HG03457 (cell line): ENCODE measurements around the gene HCN2.
A peak's percentile ranks its signal among the peaks of the same experiment; 100 is the strongest.

Experiments used
- ATAC-seq: cut with Tn5 transposase; IDR thresholded peaks from one replicate; pipeline ENCODE4 v1.9.1; 2021; ENCODE audit warnings: moderate number of reproducible peaks; ENCODE audit not compliant: unreplicated experiment

Gene HCN2

GRCh38 chr19:650121-650520 lies 60.4 kb downstream of the HCN2 start:
- no peak for ATAC-seq

- ATAC-seq: no peak
These were observed 61.6 kb downstream of the HCN2 start for GRCh38 chr19:651114-651818.

- ATAC-seq: no peak
These were observed 62.3 kb downstream of the HCN2 start for GRCh38 chr19:651991-652390.

GRCh38 chr19:652467-653389 lies 63.0 kb downstream of the HCN2 start:
- no peak for ATAC-seq

- ATAC-seq: no peak
These were observed 63.7 kb downstream of the HCN2 start for GRCh38 chr19:653425-653824.

- ATAC-seq: no peak
These were observed 66.0 kb downstream of the HCN2 start for GRCh38 chr19:655691-656090.

- ATAC-seq: no peak
These were observed 67.3 kb downstream of the HCN2 start for GRCh38 chr19:656751-657559.

GRCh38 chr19:657611-658010 lies 67.9 kb downstream of the HCN2 start:
- no peak for ATAC-seq

GRCh38 chr19:658059-658839 lies 68.6 kb downstream of the HCN2 start:
- no peak for ATAC-seq

GRCh38 chr19:658916-659839 lies 69.5 kb downstream of the HCN2 start:
- ATAC-seq: no peak

GRCh38 chr19:660793-661426 lies 71.2 kb downstream of the HCN2 start:
- ATAC-seq: no peak

GRCh38 chr19:661427-662196 lies 71.9 kb downstream of the HCN2 start:
- no peak for ATAC-seq

GRCh38 chr19:662207-662961 lies 72.7 kb downstream of the HCN2 start:
- ATAC-seq: no peak

- ATAC-seq: peak; percentile 47
These were observed 73.4 kb downstream of the HCN2 start, which contains the start of gene RNF126 for GRCh38 chr19:662962-663681. Gene RNF126, minus strand, starts transcription at chr19:663214. Its CDS starts 93 bp downstream, at chr19:663121.

- no peak for ATAC-seq
These were observed 74.0 kb downstream of the HCN2 start for GRCh38 chr19:663682-664117.

GRCh38 chr19:664913-665443 lies 75.3 kb downstream of the HCN2 start:
- ATAC-seq: no peak
